ENCODE measurements around the gene ZNF592.

GRCh38 chr15:84826369-84826823 lies 78.0 kb downstream of the ZNF592 start:
- TF ChIP-seq CTCF (conservative IDR thresholded peaks at IDR 0.05 in 1 of 2, IDR thresholded peaks at IDR 0.05 in 1 of 2; ENCODE audit: low read depth in 1 of 2, low read length in 2 of 2) (no peak), EZH2 (IDR thresholded peaks at IDR 0.05; ENCODE audit: low read length, missing control alignments) (no peak)

Data from fibroblast of lung (primary cell).